KMS-11 (cell line): ENCODE data around the gene RNF169.
A peak's percentile ranks its signal among the peaks of the same experiment; 100 is the strongest.
"Not testable (repeated sequence)": the region's sequence is repeated elsewhere in the genome, so short reads cannot be mapped to it uniquely, and the experiment has no call there.

Source experiments
- H2AFZ ChIP-seq: fragments of 200-600 bp; sonication (generic); 2 replicates; pipeline ENCODE4 v1.6.1; 2016; ENCODE audit warnings: antibody characterized with exemption, mixed run types, low read depth
- H3K27ac ChIP-seq: fragments of 200-600 bp; sonication (generic); 2 replicates; pipeline ENCODE4 v1.6.1; 2016; ENCODE audit warnings: mild to moderate bottlenecking, mixed run types
- H3K27me3 ChIP-seq: fragments of 200-600 bp; sonication (generic); 2 replicates; pipeline ENCODE4 v1.6.1; 2017; ENCODE audit warnings: mild to moderate bottlenecking, low read depth, mixed run types, moderate library complexity; ENCODE audit not compliant: insufficient read depth
- H3K36me3 ChIP-seq: fragments of 200-600 bp; sonication (generic); 2 replicates; pipeline ENCODE4 v1.6.1; 2017; ENCODE audit warnings: mild to moderate bottlenecking, mixed run types; ENCODE audit not compliant: insufficient read depth
- H3K4me1 ChIP-seq: fragments of 200-600 bp; sonication (generic); 2 replicates; pipeline ENCODE4 v1.6.1; 2016; ENCODE audit warnings: mild to moderate bottlenecking, low read depth, mixed run types; ENCODE audit not compliant: poor library complexity, severe bottlenecking
- H3K4me2 ChIP-seq: fragments of 200-600 bp; sonication (generic); 2 replicates; pipeline ENCODE4 v1.7.0; 2016; ENCODE audit warnings: mild to moderate bottlenecking, mixed run types
- H3K4me3 ChIP-seq: fragments of 200-600 bp; sonication (generic); IDR thresholded peaks from 2 replicates; pipeline ENCODE4 v1.6.1; 2017; ENCODE audit warnings: low read depth, low read length, mixed read lengths; ENCODE audit not compliant: insufficient read depth
- H3K79me2 ChIP-seq: fragments of 200-600 bp; sonication (generic); 2 replicates; pipeline ENCODE4 v1.6.1; 2016; ENCODE audit warnings: low read depth, mixed run types; ENCODE audit not compliant: insufficient read depth
- H3K9ac ChIP-seq: fragments of 200-600 bp; sonication (generic); 2 replicates; pipeline ENCODE4 v1.6.1; 2016; ENCODE audit warnings: mild to moderate bottlenecking, mixed run types
- H4K20me1 ChIP-seq: fragments of 200-600 bp; sonication (generic); 2 replicates; pipeline ENCODE4 v1.6.1; 2016; ENCODE audit warnings: mild to moderate bottlenecking, mixed run types; ENCODE audit not compliant: insufficient read depth
- TF ChIP-seq, protein P1 (sequence below): fragments of 200-600 bp; sonication (generic); conservative IDR thresholded peaks from 2 replicates; pipeline ENCODE4 v1.6.1; 2017; ENCODE audit warnings: low read depth, mild to moderate bottlenecking, antibody characterized with exemption, low read length, moderate library complexity, mixed read lengths

Gene RNF169

DNA sequence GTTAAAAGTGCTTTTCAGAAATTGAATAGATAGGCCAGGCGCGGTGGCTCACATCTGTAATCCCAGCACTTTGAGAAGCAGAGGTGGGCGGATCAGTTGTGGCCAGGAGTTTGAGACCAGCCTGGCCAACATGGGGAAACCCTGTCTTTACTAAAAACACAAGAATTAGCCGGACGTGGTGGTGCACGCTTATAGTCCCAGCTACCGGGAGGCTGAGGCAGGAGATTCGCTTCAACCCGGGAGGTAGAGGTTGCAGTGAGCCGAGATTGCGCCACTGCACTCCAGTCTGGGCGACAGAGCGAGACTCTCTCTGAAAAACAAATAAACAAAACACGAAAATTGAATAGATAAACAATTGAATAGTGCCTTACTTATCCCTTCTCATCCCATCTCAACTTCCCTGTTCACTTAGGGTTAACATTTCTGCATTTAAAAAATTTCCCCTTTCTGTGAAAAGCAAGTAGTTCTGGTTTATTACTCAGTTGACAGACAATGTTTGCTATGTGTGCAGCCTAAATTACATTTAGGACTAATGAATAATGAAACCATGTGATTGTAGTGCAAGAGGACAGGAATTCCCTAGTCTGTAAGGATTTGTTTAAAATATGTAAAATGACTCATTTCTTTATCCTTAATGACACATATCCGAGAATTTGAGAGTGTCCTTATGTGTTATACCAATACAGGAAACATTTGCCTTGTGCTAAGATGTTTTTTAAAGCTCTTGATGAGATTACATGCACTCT lies 6.0 kb downstream of the RNF169 start:
- TF ChIP-seq, protein P1, sequence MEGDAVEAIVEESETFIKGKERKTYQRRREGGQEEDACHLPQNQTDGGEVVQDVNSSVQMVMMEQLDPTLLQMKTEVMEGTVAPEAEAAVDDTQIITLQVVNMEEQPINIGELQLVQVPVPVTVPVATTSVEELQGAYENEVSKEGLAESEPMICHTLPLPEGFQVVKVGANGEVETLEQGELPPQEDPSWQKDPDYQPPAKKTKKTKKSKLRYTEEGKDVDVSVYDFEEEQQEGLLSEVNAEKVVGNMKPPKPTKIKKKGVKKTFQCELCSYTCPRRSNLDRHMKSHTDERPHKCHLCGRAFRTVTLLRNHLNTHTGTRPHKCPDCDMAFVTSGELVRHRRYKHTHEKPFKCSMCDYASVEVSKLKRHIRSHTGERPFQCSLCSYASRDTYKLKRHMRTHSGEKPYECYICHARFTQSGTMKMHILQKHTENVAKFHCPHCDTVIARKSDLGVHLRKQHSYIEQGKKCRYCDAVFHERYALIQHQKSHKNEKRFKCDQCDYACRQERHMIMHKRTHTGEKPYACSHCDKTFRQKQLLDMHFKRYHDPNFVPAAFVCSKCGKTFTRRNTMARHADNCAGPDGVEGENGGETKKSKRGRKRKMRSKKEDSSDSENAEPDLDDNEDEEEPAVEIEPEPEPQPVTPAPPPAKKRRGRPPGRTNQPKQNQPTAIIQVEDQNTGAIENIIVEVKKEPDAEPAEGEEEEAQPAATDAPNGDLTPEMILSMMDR, result no peak
- H3K4me1 ChIP-seq, result peaks cover 17% of the 10 kb centered on the region
- peaks cover 69% of the 10 kb centered on the region for H3K79me2 ChIP-seq
- H3K4me3 ChIP-seq, result no peak overlapping the region
- H3K4me2 ChIP-seq, result no peak overlapping the region
- no peaks in the 10 kb centered on the region for H4K20me1 ChIP-seq
- H3K27me3 ChIP-seq, result no peaks in the 10 kb centered on the region
- H3K36me3 ChIP-seq, result no peaks in the 10 kb centered on the region
- H2AFZ ChIP-seq, result no peak overlapping the region
- no peak overlapping the region for H3K27ac ChIP-seq
- no peak overlapping the region for H3K9ac ChIP-seq

DNA sequence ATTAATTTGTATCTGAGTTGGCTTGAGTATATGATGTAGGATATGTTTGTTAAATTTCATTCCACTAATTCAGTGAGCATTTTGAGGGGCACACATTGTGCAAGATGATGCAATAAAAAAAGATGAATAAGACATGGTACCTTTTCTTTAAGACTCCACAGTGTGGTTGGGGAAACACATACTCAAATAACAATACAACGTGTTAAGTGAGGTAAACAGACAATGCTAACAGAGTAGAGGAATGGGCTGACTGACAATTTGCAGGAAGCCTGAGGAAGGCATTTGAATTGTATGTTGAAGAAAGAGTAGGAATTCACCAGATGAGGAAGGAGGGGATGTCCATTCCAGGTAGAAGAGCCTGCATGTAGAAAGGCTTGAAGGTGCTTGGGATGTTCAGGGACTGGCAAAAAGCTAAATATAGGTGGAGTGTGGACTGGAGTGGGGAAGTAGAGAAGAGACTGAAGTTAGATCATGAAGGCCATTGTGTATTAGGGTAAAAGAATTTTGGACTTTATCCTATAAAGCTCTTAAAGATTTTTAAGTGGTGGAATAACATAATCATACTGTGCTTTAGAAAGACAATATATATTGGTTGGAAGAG lies 6.8 kb downstream of the RNF169 start:
- Histone ChIP-seq H3K4me3 (no peak overlapping the region), H3K27ac (no peak overlapping the region), H3K9ac (no peak overlapping the region), H3K36me3 (no peaks in the 10 kb centered on the region), H3K4me1 (peaks cover 9% of the 10 kb centered on the region), H4K20me1 (no peaks in the 10 kb centered on the region), H3K79me2 (peaks cover 61% of the 10 kb centered on the region), H3K27me3 (no peaks in the 10 kb centered on the region), H2AFZ (no peak overlapping the region), H3K4me2 (no peak overlapping the region)
- TF ChIP-seq, protein P1, result no peak

DNA sequence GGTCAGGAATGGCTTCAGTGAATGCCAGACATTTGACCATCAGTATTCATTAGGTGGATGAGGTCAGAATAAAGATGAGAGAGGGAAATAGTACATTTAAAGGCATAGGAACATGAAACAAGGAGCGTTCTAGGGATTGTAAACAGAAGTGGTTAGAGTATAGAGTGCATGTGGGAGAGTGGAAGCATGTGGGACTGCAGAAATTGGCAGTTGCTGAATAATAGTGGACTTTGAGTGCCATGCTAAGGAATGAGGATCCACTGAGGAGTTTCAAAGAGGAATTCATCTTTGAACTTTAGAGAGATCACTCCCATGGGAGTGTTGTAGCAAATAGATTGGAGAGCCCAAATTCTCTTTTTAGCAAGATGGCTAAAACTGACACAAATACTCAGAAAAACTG lies 7.9 kb downstream of the RNF169 start:
- Histone ChIP-seq H3K36me3 (no peaks in the 10 kb centered on the region), H3K27ac (no peak overlapping the region), H3K4me3 (no peak overlapping the region), H3K79me2 (peaks cover 51% of the 10 kb centered on the region), H4K20me1 (no peaks in the 10 kb centered on the region), H2AFZ (no peak overlapping the region), H3K27me3 (no peaks in the 10 kb centered on the region), H3K9ac (no peak overlapping the region), H3K4me2 (no peak overlapping the region), H3K4me1 (no peaks in the 10 kb centered on the region)
- TF ChIP-seq, protein P1, result no peak

DNA sequence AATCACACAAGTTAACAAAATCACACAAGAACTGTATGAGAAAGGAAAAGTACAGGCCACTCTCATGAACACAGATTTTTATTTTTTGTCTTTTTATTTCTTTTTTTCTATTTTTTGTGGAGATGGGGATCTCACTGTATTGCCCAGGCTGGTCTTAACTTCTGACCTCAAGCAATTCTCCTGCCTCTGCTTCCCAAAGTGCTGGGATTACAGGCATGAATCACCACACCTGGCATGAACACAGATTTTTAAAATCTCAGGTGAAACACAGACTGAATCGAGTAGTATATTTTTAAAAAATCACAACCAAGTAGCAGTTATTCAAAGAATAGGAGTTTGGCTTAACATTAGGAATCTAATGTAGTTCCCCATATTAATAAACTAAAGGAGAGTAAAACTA lies 18.3 kb downstream of the RNF169 start:
- Histone ChIP-seq H3K4me2 (no peak overlapping the region), H3K27me3 (no peaks in the 10 kb centered on the region), H3K36me3 (no peaks in the 10 kb centered on the region; the same call in 1 of the 2 replicates), H3K27ac (no peak overlapping the region), H3K4me1 (peaks cover 20% of the 10 kb centered on the region), H4K20me1 (no peaks in the 10 kb centered on the region), H3K4me3 (no peak overlapping the region), H3K79me2 (peaks cover 47% of the 10 kb centered on the region; the same call in 1 of the 2 replicates), H2AFZ (no peak overlapping the region), H3K9ac (no peak overlapping the region)
- TF ChIP-seq, protein P1, result no peak

DNA sequence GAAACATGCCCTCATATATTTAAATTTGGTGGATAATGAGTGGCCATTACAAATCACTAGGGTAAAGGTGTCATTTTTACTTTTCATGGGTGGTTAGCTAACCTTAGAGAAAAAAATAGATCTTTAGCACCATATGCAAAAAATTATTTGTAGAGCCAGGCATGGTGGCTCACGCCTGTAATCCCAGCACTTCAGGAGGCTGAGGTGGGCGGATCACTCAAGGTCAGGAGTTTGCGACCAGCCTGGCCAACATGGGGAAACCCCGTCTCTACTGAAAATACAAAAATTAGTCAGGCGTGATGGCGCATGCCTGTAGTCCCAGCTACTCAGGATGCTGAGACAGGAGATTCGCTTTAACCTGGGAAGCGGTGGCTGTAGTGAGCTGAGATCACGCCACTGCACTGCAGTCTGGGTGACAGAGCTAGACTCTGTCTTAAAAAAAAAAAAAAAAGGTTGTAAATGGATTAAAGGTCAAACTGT lies 19.6 kb downstream of the RNF169 start:
- H2AFZ ChIP-seq, H3K36me3 ChIP-seq, H3K27me3 ChIP-seq, H4K20me1 ChIP-seq, H3K4me3 ChIP-seq, H3K9ac ChIP-seq: not testable (repeated sequence)
- Histone ChIP-seq H3K4me1 (peaks cover 20% of the 10 kb centered on the region), H3K79me2 (peaks cover 52% of the 10 kb centered on the region; the same call in 1 of the 2 replicates), H3K27ac (peak overlapping the region; percentile 33; the same call in 1 of the 2 replicates), H3K4me2 (peak overlapping the region; percentile 47; the same call in 1 of the 2 replicates)
